Aorta (tissue), 5 donors: ENCODE results near the gene UBXN11. TPM values are rescaled to one million over a fixed set of nuclear protein-coding genes. Genes with fewer than 3 reads are reported as not detected.
"Not testable (repeated sequence)": the region's sequence is repeated elsewhere in the genome, so short reads cannot be mapped to it uniquely, and the experiment has no call there.

Source experiments
- ATAC-seq: fragments of 200-7000 bp; cut with Tn5 transposase; one replicate; pipeline ENCODE4 v1.9.1; 2022; ENCODE audit warnings: moderate library complexity; ENCODE audit not compliant: low FRiP score
- DNase-seq, 2 donors: peaks; one replicate each; pipeline ENCODE4 v3.0.0-alpha.2; 2020
- H3K27ac ChIP-seq, 2 donors: one replicate each; pipeline ENCODE4 v1.5.1; 2013; ENCODE audit warnings: low read length in 2 of 2, mild to moderate bottlenecking in 2 of 2, moderate library complexity in 2 of 2, control low read depth in 1 of 2, inconsistent platforms in 1 of 2, low read depth in 1 of 2
- H3K27me3 ChIP-seq, 2 donors: one replicate each; pipeline ENCODE4 v1.6.1; 2013; ENCODE audit warnings: control low read depth in 1 of 2, low read length in 1 of 2, mild to moderate bottlenecking in 1 of 2, moderate library complexity in 1 of 2; ENCODE audit not compliant: insufficient read depth in 2 of 2, control insufficient read depth in 1 of 2
- H3K36me3 ChIP-seq, 2 donors: one replicate each; pipeline ENCODE4 v1.6.1; 2013; ENCODE audit warnings: control low read depth in 1 of 2, low read length in 1 of 2, mild to moderate bottlenecking in 1 of 2; ENCODE audit not compliant: insufficient read depth in 2 of 2, control insufficient read depth in 1 of 2
- H3K4me1 ChIP-seq, 2 donors: one replicate each; pipeline ENCODE4 v1.6.1; 2013; ENCODE audit warnings: low read length in 2 of 2, control low read depth in 1 of 2, mild to moderate bottlenecking in 1 of 2, moderate library complexity in 1 of 2; ENCODE audit not compliant: insufficient read depth in 2 of 2, control insufficient read depth in 1 of 2
- H3K4me3 ChIP-seq, 2 donors: one replicate each; pipeline ENCODE4 v1.5.1; 2013; ENCODE audit warnings: low read length in 2 of 2, control low read depth in 1 of 2, mild to moderate bottlenecking in 1 of 2
- H3K9me3 ChIP-seq: one replicate; pipeline ENCODE4 v1.6.1; 2013; ENCODE audit warnings: mild to moderate bottlenecking, low read length; ENCODE audit not compliant: control insufficient read depth
- WGBS, 2 donors: extraction: QIAGEN DNeasy Blood & Tissue Kit; methylation state at CpG; one replicate each; pipeline ENCODE4 v1.1.7; 2013; 5-methylcytosine and 5-hydroxymethylcytosine counted together
- intact Hi-C, 2 donors: fragments of 100-400 bp; cut with DNase I; formaldehyde crosslinking; loops; one replicate each; pipeline versions ENCODE4 v1.14.2 to v1.15.0; 2022
- polyA plus RNA-seq, 2 donors: library from polyadenylated mRNA; stranded (reverse); fragments of 200-250 nt; gene quantifications; one replicate each; pipeline ENCODE4 v1.2.3, GENCODE V29; 2013
- total RNA-seq, 2 donors: library from RNA; stranded (reverse); fragmentation: NEBNext Ultra II Directional; extraction: Animal tissue kit (Norgen Biotek cat#: 25700); gene quantifications; one replicate each; pipeline ENCODE4 v1.2.1, GENCODE V29; 2021
- donor health status: healthy with polysubstance abuse.
- donor health status: Bipolar disorder and iron deficiency.
- donor health status: DM: no; HTN: no; CAD: no.
- donor health status: DM: no; HTN: no; CAD: no.
- donor health status: DM: yes; HTN: yes; CAD: no.

The UBXN11 gene
- total and polyA plus RNA-seq, 4 donors, result 11.6 to 46.8 (median 24.2) TPM

GRCh38 chr1:26300578-26301275, 5.7 kb downstream of the UBXN11 start:
- Histone ChIP-seq H3K4me1 (no peaks in the 10 kb centered on the region), H3K27me3 (no peaks in the 10 kb centered on the region), H3K36me3 (no peaks in the 10 kb centered on the region), H3K9me3 (no peaks in the 10 kb centered on the region), H3K27ac (no peak overlapping the region), H3K4me3 (no peak overlapping the region)
- ATAC-seq (no peak), DNase-seq (no peak)
- intact Hi-C loops, result no loop called here
- 84 to 89% methylated on average over 11 of the region's 11 CpGs for WGBS, 2 donors

- DNase-seq, result no peak
- no peaks in the 10 kb centered on the region for H3K4me1 ChIP-seq
- no peak for ATAC-seq
Measured at GRCh38 chr1:26297791-26298124, 8.7 kb downstream of the UBXN11 start.

GRCh38 chr1:26297057-26297790, 9.2 kb downstream of the UBXN11 start:
- no peaks in the 10 kb centered on the region for H3K27me3 ChIP-seq
- 91 to 92% methylated on average over 12 of the region's 12 CpGs for WGBS, 2 donors
- no peaks in the 10 kb centered on the region for H3K9me3 ChIP-seq
- no peak overlapping the region for H3K4me3 ChIP-seq
- H3K4me1 ChIP-seq, result no peaks in the 10 kb centered on the region
- no peak for ATAC-seq
- intact Hi-C loops, result no loop called here
- H3K27ac ChIP-seq, result no peak overlapping the region
- DNase-seq, result no peak
- H3K36me3 ChIP-seq, result no peaks in the 10 kb centered on the region

More at GRCh38 chr1:26297791-26298124, 8.7 kb downstream of the UBXN11 start:
- Histone ChIP-seq H3K9me3 (no peaks in the 10 kb centered on the region), H3K27ac (no peak overlapping the region), H3K36me3 (no peaks in the 10 kb centered on the region), H3K4me3 (no peak overlapping the region), H3K27me3 (no peaks in the 10 kb centered on the region)
- intact Hi-C loops, result no loop called here
- WGBS, 2 donors, result 75 to 80% methylated on average over 6 of the region's 6 CpGs

- Histone ChIP-seq H3K27ac (no peak overlapping the region), H3K4me1 (no peaks in the 10 kb centered on the region), H3K27me3 (no peaks in the 10 kb centered on the region), H3K4me3 (no peak overlapping the region), H3K9me3 (no peaks in the 10 kb centered on the region), H3K36me3 (no peaks in the 10 kb centered on the region)
- 88 to 92% methylated on average over 16 of the region's 16 CpGs for WGBS, 2 donors
- ATAC-seq (no peak), DNase-seq (no peak)
- intact Hi-C loops, result no loop called here
Measured at GRCh38 chr1:26296340-26297056, 9.9 kb downstream of the UBXN11 start.

GRCh38 chr1:26295194-26296138, 11.0 kb downstream of the UBXN11 start:
- Histone ChIP-seq H3K4me1 (no peaks in the 10 kb centered on the region), H3K9me3 (no peaks in the 10 kb centered on the region), H3K27ac (no peak overlapping the region), H3K4me3 (no peak overlapping the region), H3K27me3 (no peaks in the 10 kb centered on the region), H3K36me3 (no peaks in the 10 kb centered on the region)
- DNase-seq (no peak), ATAC-seq (no peak)
- 90 to 92% methylated on average over 22 of the region's 22 CpGs for WGBS, 2 donors
- intact Hi-C loops, result no loop called here

- Histone ChIP-seq H3K4me3 (no peak overlapping the region), H3K36me3 (no peaks in the 10 kb centered on the region), H3K27me3 (no peaks in the 10 kb centered on the region), H3K9me3 (no peaks in the 10 kb centered on the region), H3K27ac (no peak overlapping the region), H3K4me1 (no peaks in the 10 kb centered on the region)
- intact Hi-C loops, result no loop called here
- DNase-seq (no peak), ATAC-seq (no peak)
- 81 to 85% methylated on average over 11 of the region's 11 CpGs for WGBS, 2 donors
Measured at GRCh38 chr1:26293911-26294463, 12.4 kb downstream of the UBXN11 start.

- intact Hi-C loops, ATAC-seq, H3K4me3 ChIP-seq, H3K27ac ChIP-seq, H3K36me3 ChIP-seq, H3K4me1 ChIP-seq, H3K27me3 ChIP-seq, H3K9me3 ChIP-seq, DNase-seq: not testable (repeated sequence)
- 82 to 90% methylated on average over 5 of the region's 5 CpGs for WGBS, 2 donors
Measured at GRCh38 chr1:26292735-26293134, 13.7 kb downstream of the UBXN11 start.

- 90 to 91% methylated on average over 4 of the region's 4 CpGs for WGBS, 2 donors
- no peaks in the 10 kb centered on the region for H3K9me3 ChIP-seq
- H3K36me3 ChIP-seq, result no peaks in the 10 kb centered on the region
- H3K27me3 ChIP-seq, result no peaks in the 10 kb centered on the region
- H3K4me1 ChIP-seq, result no peaks in the 10 kb centered on the region
- H3K4me3 ChIP-seq, result no peak overlapping the region
- H3K27ac ChIP-seq, result no peak overlapping the region
- intact Hi-C loops, result no loop called here
- DNase-seq (no peak), ATAC-seq (no peak)
Measured at GRCh38 chr1:26291939-26292338, 14.5 kb downstream of the UBXN11 start.
